ENCODE results near the gene OR5T1.

OR5T1 gene

GRCh38 chr11:56273854-56274253 is at the start of gene OR5T1:
TSS of gene OR5T1 (plus strand) at chr11:56274154. CDS start at chr11:56275639, 1,485 bp downstream.
- no peak for DNase-seq (ENCODE audit: low read depth)

GRCh38 chr11:56234155-56234554 is 39.8 kb upstream of the OR5T1 start, which contains the start of gene OR5T2:
TSS of gene OR5T2 (minus strand) at chr11:56234255. CDS start at chr11:56233062, 1,193 bp downstream.
- DNase-seq (ENCODE audit: low read depth): no peak

GRCh38 chr11:56251954-56252353 is 22.0 kb upstream of the OR5T1 start, which contains the start of gene OR5T3:
TSS of gene OR5T3 (plus strand) at chr11:56252254. CDS start at chr11:56252254, 0 bp downstream.
- DNase-seq (ENCODE audit: low read depth): no peak

- no peak for DNase-seq (ENCODE audit: low read depth)
These were observed 2.9 kb upstream of the OR5T1 start for GRCh38 chr11:56271092-56271491.

- no peak for DNase-seq (ENCODE audit: low read depth)
These were observed 18.2 kb downstream of the OR5T1 start, which contains the start of gene OR8H1 for GRCh38 chr11:56292154-56292553. TSS of gene OR8H1 (minus strand) at chr11:56292254. CDS start at chr11:56291062, 1,192 bp downstream.

- no peak for DNase-seq (ENCODE audit: low read depth)
These were observed 22.9 kb downstream of the OR5T1 start for GRCh38 chr11:56296898-56297297.

- DNase-seq (ENCODE audit: low read depth): no peak
These were observed 33.9 kb downstream of the OR5T1 start for GRCh38 chr11:56307836-56308235.

GRCh38 chr11:56314844-56315243 is 40.9 kb downstream of the OR5T1 start, which contains the start of gene OR8K3:
TSS of gene OR8K3 (plus strand) at chr11:56315144. CDS start at chr11:56318307, 3,163 bp downstream.
- DNase-seq (ENCODE audit: low read depth): no peak
